Psoas muscle (tissue), 8 donors: ENCODE results near the gene MUC6. TPM values are rescaled to one million over a fixed set of nuclear protein-coding genes. Genes with fewer than 3 reads are reported as not detected.

Experiments used
- ATAC-seq, 4 donors: fragments of 200-7000 bp; cut with Tn5 transposase; one replicate each; pipeline ENCODE4 v1.9.1; 2020; ENCODE audit warnings: moderate library complexity in 3 of 4, mild to moderate bottlenecking in 2 of 4
- DNase-seq, 2 donors: peaks; one replicate each; pipeline ENCODE4 v3.0.0-alpha.2; 2020
- H3K27ac ChIP-seq: fragments of 200-600 bp; one replicate; pipeline ENCODE4 v1.8.0; 2022
- H3K27me3 ChIP-seq, 3 donors: fragments of 200-600 bp in 1 of 3; one replicate each; pipeline versions ENCODE4 v1.6.1 to v1.8.0; 2013 to 2022; ENCODE audit warnings: low read length in 2 of 3, mild to moderate bottlenecking in 2 of 3, moderate library complexity in 1 of 3; ENCODE audit not compliant: insufficient read depth in 3 of 3
- H3K36me3 ChIP-seq, 2 donors: fragments of 200-600 bp in 1 of 2; one replicate each; pipeline versions ENCODE4 v1.6.1 to v1.8.0; 2013 to 2022; ENCODE audit warnings: low read depth in 1 of 2, mild to moderate bottlenecking in 1 of 2, moderate library complexity in 1 of 2; ENCODE audit not compliant: insufficient read depth in 1 of 2
- H3K4me1 ChIP-seq: fragments of 200-600 bp; one replicate; pipeline ENCODE4 v1.8.0; 2022
- H3K4me3 ChIP-seq: fragments of 200-600 bp; one replicate; pipeline ENCODE4 v1.8.0; 2022; ENCODE audit warnings: mild to moderate bottlenecking
- H3K9me3 ChIP-seq: fragments of 200-600 bp; one replicate; pipeline ENCODE4 v1.8.0; 2022
- WGBS, 3 donors: extraction: QIAGEN DNeasy Blood & Tissue Kit; methylation state at CpG; one replicate each; pipeline versions ENCODE4 v1.1.6 to v1.1.7; 2013; 5-methylcytosine and 5-hydroxymethylcytosine counted together
- intact Hi-C, 2 donors: fragments of 100-400 bp; cut with DNase I; formaldehyde crosslinking; loops; one replicate each; pipeline versions ENCODE4 v1.11.0 to v1.14.2; 2022
- polyA plus RNA-seq, 3 donors: library from polyadenylated mRNA; stranded (reverse); fragments of 200-250 nt; gene quantifications; one replicate each; pipeline ENCODE4 v1.2.3, GENCODE V29; 2013
- total RNA-seq, 4 donors: library from RNA; stranded (reverse); fragmentation: NEBNext Ultra II Directional in 2 of 4; extraction: Animal tissue kit (Norgen Biotek cat#: 25700) in 2 of 4; gene quantifications; one replicate each; pipeline versions ENCODE4 v1.2.1 to v1.2.4, GENCODE V29; 2021 to 2023
- TF ChIP-seq, protein P1 (sequence below): fragments of 200-600 bp; IDR thresholded peaks from one replicate; pipeline ENCODE4 v1.8.0; 2022; ENCODE audit warnings: antibody characterized with exemption
- donor health status: healthy with polysubstance abuse.
- donor health status: DM: no; HTN: no; CAD: no; lungs with moderate emphysema.
- donor health status: Bipolar disorder and iron deficiency.
- donor health status: healthy.
- donor health status: DM: yes; HTN: yes; CAD: no.
- donor health status: DM: no; HTN: no; CAD: no.
- donor health status: DM: no; HTN: no; CAD: no.
- donor health status: DM: yes; HTN: yes; CAD: no.

MUC6 gene
- total and polyA plus RNA-seq, 7 donors = under 0.01 to 0.04 (median 0.01) TPM; not detected in 4

- H3K27ac ChIP-seq = no peak overlapping the region
- no peak for ATAC-seq
- peaks cover 10% of the 10 kb centered on the region for H3K4me1 ChIP-seq
- WGBS, 3 donors = 86 to 91% (median 88%) methylated on average over 20 of the region's 20 CpGs
- peaks cover 5 to 69% of the 10 kb centered on the region in 2 donors for H3K36me3 ChIP-seq
- no peak for DNase-seq
- H3K9me3 ChIP-seq = no peaks in the 10 kb centered on the region
- intact Hi-C loops = no loop called here
- no peaks in the 10 kb centered on the region for H3K27me3 ChIP-seq
- H3K4me3 ChIP-seq = no peak overlapping the region
- TF ChIP-seq, protein P1, sequence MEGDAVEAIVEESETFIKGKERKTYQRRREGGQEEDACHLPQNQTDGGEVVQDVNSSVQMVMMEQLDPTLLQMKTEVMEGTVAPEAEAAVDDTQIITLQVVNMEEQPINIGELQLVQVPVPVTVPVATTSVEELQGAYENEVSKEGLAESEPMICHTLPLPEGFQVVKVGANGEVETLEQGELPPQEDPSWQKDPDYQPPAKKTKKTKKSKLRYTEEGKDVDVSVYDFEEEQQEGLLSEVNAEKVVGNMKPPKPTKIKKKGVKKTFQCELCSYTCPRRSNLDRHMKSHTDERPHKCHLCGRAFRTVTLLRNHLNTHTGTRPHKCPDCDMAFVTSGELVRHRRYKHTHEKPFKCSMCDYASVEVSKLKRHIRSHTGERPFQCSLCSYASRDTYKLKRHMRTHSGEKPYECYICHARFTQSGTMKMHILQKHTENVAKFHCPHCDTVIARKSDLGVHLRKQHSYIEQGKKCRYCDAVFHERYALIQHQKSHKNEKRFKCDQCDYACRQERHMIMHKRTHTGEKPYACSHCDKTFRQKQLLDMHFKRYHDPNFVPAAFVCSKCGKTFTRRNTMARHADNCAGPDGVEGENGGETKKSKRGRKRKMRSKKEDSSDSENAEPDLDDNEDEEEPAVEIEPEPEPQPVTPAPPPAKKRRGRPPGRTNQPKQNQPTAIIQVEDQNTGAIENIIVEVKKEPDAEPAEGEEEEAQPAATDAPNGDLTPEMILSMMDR = no peak
Observed at GRCh38 chr11:1003159-1003558, 33.4 kb downstream of the MUC6 start.

DNA sequence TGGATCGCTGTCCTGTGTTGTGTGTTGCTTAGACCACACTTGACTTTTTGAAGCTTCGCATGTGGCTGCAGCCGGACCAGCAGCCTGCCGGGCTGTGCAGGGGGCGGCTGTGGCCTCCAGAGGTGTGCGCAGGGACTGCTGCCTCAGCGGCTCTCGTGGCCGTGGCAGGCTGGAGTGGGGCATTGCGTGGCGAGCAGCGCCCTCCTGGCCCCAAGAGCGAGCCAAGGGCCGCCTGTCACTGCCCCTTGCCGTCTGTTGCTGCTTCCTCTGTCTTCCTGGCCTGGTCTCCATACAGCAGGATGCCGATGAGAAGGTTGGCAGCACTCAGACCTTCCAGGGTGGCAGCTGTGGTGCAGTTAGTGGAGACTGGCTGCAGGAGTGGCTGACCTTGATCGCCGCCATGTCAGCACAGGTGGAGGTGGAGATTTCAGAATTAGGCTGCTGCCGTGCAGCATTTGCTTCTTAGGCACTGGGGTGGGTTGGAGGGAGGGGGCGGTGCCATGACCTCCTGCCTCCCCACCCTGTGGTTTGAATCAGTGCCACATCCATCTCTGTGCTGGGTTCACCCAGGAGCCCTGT is 34.0 kb downstream of the MUC6 start:
- no peak for DNase-seq
- Histone ChIP-seq H3K36me3 (peaks cover 5 to 63% of the 10 kb centered on the region in 2 donors), H3K4me3 (no peak overlapping the region), H3K27ac (no peak overlapping the region), H3K27me3 (no peaks in the 10 kb centered on the region), H3K4me1 (peaks cover 10% of the 10 kb centered on the region), H3K9me3 (no peaks in the 10 kb centered on the region)
- WGBS, 3 donors = 90 to 94% (median 92%) methylated on average over 20 of the region's 20 CpGs
- ATAC-seq = no peak
- TF ChIP-seq, protein P1 = no peak
- intact Hi-C loops = no loop called here

GRCh38 chr11:1001617-1002405 is 34.7 kb downstream of the MUC6 start:
- TF ChIP-seq, protein P1 = no peak
- WGBS, 3 donors = 92 to 94% (median 94%) methylated on average over 32 of the region's 32 CpGs
- H3K36me3 ChIP-seq = peaks cover 5 to 59% of the 10 kb centered on the region in 2 donors
- intact Hi-C loops = no loop called here
- H3K4me3 ChIP-seq = no peak overlapping the region
- H3K4me1 ChIP-seq = peaks cover 3% of the 10 kb centered on the region
- no peak overlapping the region for H3K27ac ChIP-seq
- H3K9me3 ChIP-seq = no peaks in the 10 kb centered on the region
- no peak for ATAC-seq
- no peak for DNase-seq
- no peaks in the 10 kb centered on the region for H3K27me3 ChIP-seq

- ATAC-seq (no peak), DNase-seq (no peak)
- intact Hi-C loops = no loop called here
- Histone ChIP-seq H3K9me3 (no peaks in the 10 kb centered on the region), H3K27ac (no peak overlapping the region), H3K36me3 (peaks cover 5 to 62% of the 10 kb centered on the region in 2 donors), H3K27me3 (no peaks in the 10 kb centered on the region), H3K4me3 (no peak overlapping the region), H3K4me1 (no peaks in the 10 kb centered on the region)
- 85 to 86% (median 86%) methylated on average over 38 of the region's 38 CpGs for WGBS, 3 donors
- TF ChIP-seq, protein P1 = no peak
Observed at GRCh38 chr11:1000357-1001278, 35.9 kb downstream of the MUC6 start.
